HCT116 (cell line): ENCODE results near the gene PAPOLB. TPM values are rescaled to one million over a fixed set of nuclear protein-coding genes. Genes with fewer than 3 reads are reported as not detected.

ENCODE experiments used
- ATAC-seq: fragments of 200-7000 bp; cut with Tn5 transposase; 2 replicates; pipeline ENCODE4 v1.9.1; 2020; ENCODE audit warnings: mild to moderate bottlenecking, moderate library complexity
- Bru-seq: library from RNA; stranded (reverse); fragments of 400-500 nt; gene quantifications from one replicate; lab custom pipeline; 2021; lab: Mats Ljungman, UMichigan
- BruChase-seq, 2 experiments: library from RNA; stranded (reverse); fragments of 400-500 nt; gene quantifications; one replicate each; lab custom pipeline; 2021; lab: Mats Ljungman, UMichigan
- BruUV-seq: library from RNA; stranded (reverse); fragments of 400-500 nt; replicated peaks from 2 replicates; lab custom pipeline; 2021; lab: Mats Ljungman, UMichigan
- CTCF ChIA-PET: fragments of 300-600 bp; sonication (Branson Sonifier 250); formaldehyde crosslinking; loops from one replicate; lab custom pipeline; 2021; ENCODE audit warnings: antibody characterized with exemption; lab: Charles Lee
- POLR2A ChIA-PET: fragments of 300-600, 350-600 bp; sonication (Branson Sonifier 250); formaldehyde crosslinking; loops from one replicate; lab custom pipeline; 2021; ENCODE audit warnings: antibody characterized with exemption; lab: Charles Lee
- RAD21 ChIA-PET, 2 experiments: fragments of 300-600 bp; sonication (Branson Sonifier 250); formaldehyde crosslinking; loops; one replicate each; lab custom pipeline; 2023; ENCODE audit warnings: low total read pairs in 2 of 2; ENCODE audit not compliant: uncharacterized antibody in 2 of 2, unreplicated experiment in 2 of 2, low non-redundant PET in 1 of 2; lab: Charles Lee
- DNase-seq: peaks from one replicate; pipeline ENCODE4 v3.0.0-alpha.2; 2010; ENCODE audit warnings: low read depth, low spot score
- H2AFZ ChIP-seq: fragments of 200-600 bp; shearing (Covaris generic), sonication (generic); 2 replicates; pipeline ENCODE4 v1.6.1; 2017; ENCODE audit warnings: low read depth, mixed run types, mixed read lengths, antibody characterized with exemption, low read length; ENCODE audit not compliant: poor library complexity, severe bottlenecking
- H3K27ac ChIP-seq: 2 replicates; pipeline ENCODE4 v1.5.1; 2012; ENCODE audit warnings: low read depth, low read length
- H3K27me3 ChIP-seq: fragments of 200-600 bp; sonication (generic); 2 replicates; pipeline ENCODE4 v1.6.1; 2016; ENCODE audit warnings: mixed run types, low read length, mixed read lengths; ENCODE audit not compliant: insufficient read depth
- H3K36me3 ChIP-seq, 2 experiments: fragments of 200-500 bp in 1 of 2; fragments of 200-600 bp in 1 of 2; sonication (Bioruptor generic) in 1 of 2; sonication (generic) in 1 of 2; 2 replicates each; pipeline versions ENCODE4 v1.5.1 to v1.6.1; 2014 to 2016; ENCODE audit warnings: low read length in 2 of 2, inconsistent platforms in 1 of 2, mixed read lengths in 1 of 2, mixed run types in 1 of 2; ENCODE audit not compliant: insufficient read depth in 2 of 2, control insufficient read depth in 1 of 2
- H3K4me1 ChIP-seq, 2 experiments: fragments of 200-600 bp in 1 of 2; sonication (generic) in 1 of 2; 2 replicates each; pipeline versions ENCODE4 v1.5.1 to v1.6.1; 2012 to 2017; ENCODE audit warnings: low read length in 2 of 2, inconsistent platforms in 1 of 2, mild to moderate bottlenecking in 1 of 2, mixed read lengths in 1 of 2, mixed run types in 1 of 2, moderate library complexity in 1 of 2; ENCODE audit not compliant: insufficient read depth in 2 of 2, control insufficient read depth in 1 of 2
- H3K4me2 ChIP-seq: fragments of 200-600 bp; sonication (generic); 2 replicates; pipeline ENCODE4 v1.6.1; 2017; ENCODE audit warnings: mixed run types, low read length, mixed read lengths
- H3K4me3 ChIP-seq, 2 experiments: fragments of 200-600 bp in 1 of 2; sonication (generic) in 1 of 2; replicated peaks in 1 of 2; 2 replicates each; pipeline ENCODE4 v1.5.1; 2011 to 2016; ENCODE audit warnings: low read length in 2 of 2, control low read depth in 1 of 2, low read depth in 1 of 2, mild to moderate bottlenecking in 1 of 2, mixed read lengths in 1 of 2, mixed run types in 1 of 2
- H3K79me2 ChIP-seq: fragments of 200-600 bp; sonication (generic); 2 replicates; pipeline ENCODE4 v1.6.1; 2017; ENCODE audit warnings: mild to moderate bottlenecking, mixed run types, low read length, moderate library complexity, mixed read lengths; ENCODE audit not compliant: insufficient read depth
- H3K9ac ChIP-seq: fragments of 200-600 bp; sonication (generic); 2 replicates; pipeline ENCODE4 v1.6.1; 2016; ENCODE audit warnings: low read length, mixed read lengths
- H3K9me2 ChIP-seq: fragments of 200-600 bp; sonication (generic), shearing (Covaris generic); 2 replicates; pipeline ENCODE4 v1.6.1; 2017; ENCODE audit warnings: mixed run types, mild to moderate bottlenecking, moderate library complexity; ENCODE audit not compliant: insufficient read depth
- H3K9me3 ChIP-seq, 2 experiments: fragments of 200-500 bp in 1 of 2; fragments of 200-600 bp in 1 of 2; sonication (Bioruptor generic) in 1 of 2; sonication (generic) in 1 of 2; 2 replicates each; pipeline ENCODE4 v1.6.1; 2014 to 2017; ENCODE audit warnings: low read length in 2 of 2, mixed read lengths in 2 of 2, inconsistent platforms in 1 of 2, low read depth in 1 of 2, mild to moderate bottlenecking in 1 of 2, mixed run types in 1 of 2, moderate library complexity in 1 of 2; ENCODE audit not compliant: control insufficient read depth in 1 of 2, insufficient read depth in 1 of 2
- H4K20me1 ChIP-seq: fragments of 200-600 bp; sonication (generic), shearing (Covaris generic); 2 replicates; pipeline ENCODE4 v1.6.1; 2017; ENCODE audit warnings: mixed run types, mild to moderate bottlenecking, moderate library complexity; ENCODE audit not compliant: insufficient read depth
- CBX3 ChIP-seq: IDR thresholded peaks from 2 replicates; pipeline ENCODE4 v1.6.1; 2012; ENCODE audit warnings: low read depth
- EGR1 ChIP-seq: IDR thresholded peaks from 2 replicates; pipeline ENCODE4 v1.6.1; 2012; ENCODE audit warnings: low read depth
- JUND ChIP-seq: IDR thresholded peaks from 2 replicates; pipeline ENCODE4 v1.6.1; 2012
- RAD21 ChIP-seq: IDR thresholded peaks from 2 replicates; pipeline ENCODE4 v1.6.1; 2012; ENCODE audit warnings: low read depth, mild to moderate bottlenecking
- SP1 ChIP-seq: IDR thresholded peaks from 2 replicates; pipeline ENCODE4 v1.6.1; 2012; ENCODE audit warnings: low read depth
- SRF ChIP-seq: IDR thresholded peaks from 2 replicates; pipeline ENCODE4 v1.6.1; 2012; ENCODE audit warnings: low read depth
- ZFX ChIP-seq: fragments of 450-650 bp; IDR thresholded peaks from 2 replicates; pipeline ENCODE4 v1.6.1; 2017
- intact Hi-C: fragments of 100-400 bp; cut with micrococcal nuclease; formaldehyde crosslinking; loops from 2 replicates; pipeline ENCODE4 v1.10.0; 2022
- long read RNA-seq: library from polyadenylated mRNA; unstranded; transcript quantifications from one replicate; pipeline ENCODE4 v2.0.0, GENCODE V29; 2021; ENCODE audit not compliant: unreplicated experiment
- polyA plus RNA-seq: library from polyadenylated mRNA; unstranded; fragments of >200 nt; gene quantifications from 2 replicates; pipeline ENCODE4 v1.2.1, GENCODE V29; 2012; ENCODE audit warnings: missing spikeins
- total RNA-seq: library from RNA; stranded (reverse); gene quantifications from one replicate; pipeline ENCODE4 v1.2.1, GENCODE V29; 2021; ENCODE audit not compliant: unreplicated experiment
- TF ChIP-seq, protein P1 (sequence below): IDR thresholded peaks from 2 replicates; pipeline ENCODE4 v1.6.1; 2012
- TF ChIP-seq, protein P2 (sequence below), 3 experiments: fragments of 200-600 bp in 1 of 3; sonication (generic) in 1 of 3; IDR thresholded peaks in 2 of 3; conservative IDR thresholded peaks in 1 of 3; 2 replicates each; pipeline ENCODE4 v1.5.1; 2012 to 2017; ENCODE audit warnings: low read depth in 2 of 3, low read length in 2 of 3, antibody characterized with exemption in 1 of 3, borderline replicate concordance in 1 of 3, control low read depth in 1 of 3, mild to moderate bottlenecking in 1 of 3, mixed read lengths in 1 of 3, mixed run types in 1 of 3, moderate library complexity in 1 of 3; ENCODE audit not compliant: insufficient read depth in 1 of 3

Gene PAPOLB
- total RNA-seq (0.20 TPM), Bru-seq, nascent RNA (percentile 52 among the genes with signal in this experiment), BruChase-seq, experiment 1, labeled RNA remaining after a 6-hour chase (percentile 33 among the genes with signal in this experiment), BruChase-seq, experiment 2, labeled RNA remaining after a 2-hour chase (percentile 38 among the genes with signal in this experiment)
- not detected in 2 replicates for polyA plus RNA-seq
- long read RNA-seq = 0 reads

- Histone ChIP-seq H3K4me2 (no peak within 1 kb of the TSS), H3K27ac (no peak within 1 kb of the TSS), H4K20me1 (no peaks in the 10 kb centered on the region), H3K27me3 (no peaks in the 10 kb centered on the region), H3K4me1 (no peaks in the 10 kb centered on the region), H3K9me3 (no peaks in the 10 kb centered on the region), H3K9me2 (no peaks in the 10 kb centered on the region), H3K9ac (no peak within 1 kb of the TSS), H3K79me2 (no peaks in the 10 kb centered on the region), H3K36me3 (no peaks in the 10 kb centered on the region), H3K4me3 (no peak within 1 kb of the TSS), H2AFZ (no peak within 1 kb of the TSS)
- POLR2A ChIA-PET = no interaction called here
- ATAC-seq (no peak), DNase-seq (no peak)
- no peak for TF ChIP-seq ZFX
- no peak for TF ChIP-seq EGR1
- no peak for TF ChIP-seq JUND
- no peak for TF ChIP-seq SRF
- TF ChIP-seq SP1 = no peak
- TF ChIP-seq, protein P1, sequence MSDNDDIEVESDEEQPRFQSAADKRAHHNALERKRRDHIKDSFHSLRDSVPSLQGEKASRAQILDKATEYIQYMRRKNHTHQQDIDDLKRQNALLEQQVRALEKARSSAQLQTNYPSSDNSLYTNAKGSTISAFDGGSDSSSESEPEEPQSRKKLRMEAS = no peak
- TF ChIP-seq CBX3 = no peak
- BruUV-seq = no TSS peak
- RAD21 ChIA-PET = no interaction called here
- intact Hi-C loops = no loop called here
- CTCF ChIA-PET = no interaction called here
Observed at GRCh38 chr7:4861673-4862072, at the start of gene PAPOLB. Gene PAPOLB (minus strand): TSS chr7:4862030. CDS start chr7:4861810, 220 bp downstream.

DNA sequence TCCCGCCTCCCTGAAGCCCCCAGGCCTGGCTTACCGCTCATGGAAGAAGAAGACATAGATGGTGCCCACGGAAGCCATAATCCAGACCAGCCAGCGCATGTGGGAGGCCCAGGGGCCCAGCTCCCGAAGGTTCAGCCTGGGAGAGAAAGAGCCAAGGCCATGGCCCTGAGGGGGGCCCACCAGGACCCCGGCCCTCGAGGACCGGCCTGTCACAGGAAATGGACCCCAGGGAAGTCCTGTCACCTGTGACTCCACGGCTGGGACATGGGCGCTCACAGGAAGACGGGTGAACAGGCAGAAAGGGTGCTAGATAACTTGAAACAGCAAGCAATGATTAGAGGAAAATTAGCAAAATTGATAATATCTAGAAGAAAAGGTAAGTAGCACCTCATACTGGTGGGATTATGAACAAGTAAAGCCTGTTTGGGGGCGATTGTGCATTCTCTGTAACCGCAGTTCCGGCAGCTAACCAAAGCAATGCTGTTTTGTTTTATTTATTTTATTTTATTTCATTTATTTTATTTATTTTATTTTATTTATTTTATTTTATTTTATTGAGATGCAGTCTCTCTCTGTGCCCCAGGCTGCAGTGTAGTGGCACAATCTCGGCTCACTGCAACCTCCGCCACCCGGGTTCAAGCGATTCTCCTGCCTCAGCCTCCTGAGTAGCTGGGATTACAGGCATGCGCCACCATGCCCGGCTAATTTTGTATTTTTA is 49.4 kb upstream of the PAPOLB start:
- H3K4me3 ChIP-seq = no peak overlapping the region
- intact Hi-C loops = no loop called here
- no TSS peak for BruUV-seq
- TF ChIP-seq JUND (no peak), RAD21 (no peak), ZFX (no peak), CBX3 (no peak)
- TF ChIP-seq, protein P2, sequence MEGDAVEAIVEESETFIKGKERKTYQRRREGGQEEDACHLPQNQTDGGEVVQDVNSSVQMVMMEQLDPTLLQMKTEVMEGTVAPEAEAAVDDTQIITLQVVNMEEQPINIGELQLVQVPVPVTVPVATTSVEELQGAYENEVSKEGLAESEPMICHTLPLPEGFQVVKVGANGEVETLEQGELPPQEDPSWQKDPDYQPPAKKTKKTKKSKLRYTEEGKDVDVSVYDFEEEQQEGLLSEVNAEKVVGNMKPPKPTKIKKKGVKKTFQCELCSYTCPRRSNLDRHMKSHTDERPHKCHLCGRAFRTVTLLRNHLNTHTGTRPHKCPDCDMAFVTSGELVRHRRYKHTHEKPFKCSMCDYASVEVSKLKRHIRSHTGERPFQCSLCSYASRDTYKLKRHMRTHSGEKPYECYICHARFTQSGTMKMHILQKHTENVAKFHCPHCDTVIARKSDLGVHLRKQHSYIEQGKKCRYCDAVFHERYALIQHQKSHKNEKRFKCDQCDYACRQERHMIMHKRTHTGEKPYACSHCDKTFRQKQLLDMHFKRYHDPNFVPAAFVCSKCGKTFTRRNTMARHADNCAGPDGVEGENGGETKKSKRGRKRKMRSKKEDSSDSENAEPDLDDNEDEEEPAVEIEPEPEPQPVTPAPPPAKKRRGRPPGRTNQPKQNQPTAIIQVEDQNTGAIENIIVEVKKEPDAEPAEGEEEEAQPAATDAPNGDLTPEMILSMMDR (IDR thresholded peaks at IDR 0.05 in 2 of 3, conservative IDR thresholded peaks at IDR 0.05 in 1 of 3; ENCODE audit: borderline replicate concordance in 1 of 3, insufficient read depth in 1 of 3, low read depth in 2 of 3, low read length in 2 of 3) = no peak
- no peak overlapping the region for H3K9ac ChIP-seq
- no peaks in the 10 kb centered on the region for H3K79me2 ChIP-seq
- H3K27ac ChIP-seq = no peak overlapping the region
- DNase-seq (no peak), ATAC-seq (no peak)
- ChIA-PET CTCF (no interaction called here), RAD21 (no interaction called here), POLR2A (no interaction called here)
- no peaks in the 10 kb centered on the region for H4K20me1 ChIP-seq
- no peaks in the 10 kb centered on the region for H3K9me3 ChIP-seq
- H3K27me3 ChIP-seq = no peaks in the 10 kb centered on the region
- no peaks in the 10 kb centered on the region for H3K36me3 ChIP-seq
- no peaks in the 10 kb centered on the region for H3K4me1 ChIP-seq
- H3K9me2 ChIP-seq = no peaks in the 10 kb centered on the region
- H3K4me2 ChIP-seq = no peak overlapping the region
- no peak overlapping the region for H2AFZ ChIP-seq
